Lung (tissue), 12 donors: Measurements from ENCODE around the gene SLC25A19. TPM values are rescaled to one million over a fixed set of nuclear protein-coding genes. Genes with fewer than 3 reads are reported as not detected.
A peak's percentile ranks its signal among the peaks of the same experiment; 100 is the strongest.

Source experiments
- ATAC-seq: fragments of 200-7000 bp; cut with Tn5 transposase; one replicate; pipeline ENCODE4 v1.9.1; 2020; ENCODE audit warnings: moderate number of reproducible peaks; ENCODE audit not compliant: insufficient read depth, low FRiP score
- DNase-seq, 3 donors: peaks; one replicate each; pipeline ENCODE4 v3.0.0-alpha.2; 2013 to 2017
- H3K27ac ChIP-seq, 2 donors: one replicate each; pipeline ENCODE4 v1.5.1; 2013; ENCODE audit warnings: mild to moderate bottlenecking in 2 of 2, moderate library complexity in 2 of 2, control low read depth in 1 of 2, inconsistent platforms in 1 of 2, low read depth in 1 of 2, low read length in 1 of 2
- H3K27me3 ChIP-seq, 3 donors: one replicate each; pipeline ENCODE4 v1.5.1; 2013; ENCODE audit warnings: low read length in 2 of 3; ENCODE audit not compliant: control insufficient read depth in 3 of 3, insufficient read depth in 3 of 3
- H3K36me3 ChIP-seq, 4 donors: one replicate each; pipeline ENCODE4 v1.5.1; 2013; ENCODE audit warnings: low read length in 4 of 4, mild to moderate bottlenecking in 1 of 4, moderate library complexity in 1 of 4; ENCODE audit not compliant: control insufficient read depth in 4 of 4, insufficient read depth in 4 of 4
- H3K4me1 ChIP-seq, 5 donors: one replicate each; pipeline ENCODE4 v1.5.1; 2013; ENCODE audit warnings: low read length in 5 of 5, mild to moderate bottlenecking in 2 of 5, moderate library complexity in 1 of 5; ENCODE audit not compliant: control insufficient read depth in 5 of 5, insufficient read depth in 5 of 5
- H3K4me3 ChIP-seq: one replicate; pipeline ENCODE4 v1.5.1; 2013; ENCODE audit warnings: mild to moderate bottlenecking, control low read depth, moderate library complexity
- H3K9ac ChIP-seq, 2 donors: one replicate each; pipeline ENCODE4 v1.5.1; 2013; ENCODE audit warnings: low read length in 2 of 2, control low read depth in 1 of 2; ENCODE audit not compliant: insufficient read depth in 1 of 2
- H3K9me3 ChIP-seq, 4 donors: one replicate each; pipeline ENCODE4 v1.5.1; 2013; ENCODE audit warnings: low read length in 3 of 4, mild to moderate bottlenecking in 1 of 4, moderate library complexity in 1 of 4; ENCODE audit not compliant: control insufficient read depth in 4 of 4, insufficient read depth in 3 of 4
- CTCF ChIP-seq: IDR thresholded peaks from 2 replicates; pipeline ENCODE4 v1.5.1; 2012; ENCODE audit warnings: mild to moderate bottlenecking; ENCODE audit errors: control extremely low read depth, extremely low read depth
- WGBS, 2 donors: extraction: QIAGEN DNeasy Blood & Tissue Kit; methylation state at CpG; one replicate each; pipeline ENCODE4 v1.1.7; 2013; 5-methylcytosine and 5-hydroxymethylcytosine counted together
- polyA plus RNA-seq, 2 donors: library from polyadenylated mRNA; stranded (reverse); fragments of 200-250 nt; gene quantifications; one replicate each; pipeline ENCODE4 v1.2.1, GENCODE V29; 2013
- total RNA-seq, 2 donors: library from RNA; depleted of rRNA in 1 of 2; stranded (reverse); fragments of >200 nt in 1 of 2; gene quantifications; one replicate each; pipeline ENCODE4 v1.2.1, GENCODE V29; 2014 to 2021
- donor health status: control.
- donor health status: control.
- donor health status: Bipolar disorder and iron deficiency.
- donor health status: healthy.
- donor health status: DM: yes; HTN: yes; CAD: no.

Gene SLC25A19
- total and polyA plus RNA-seq, 4 donors: 9.8 to 27.4 (median 24.0) TPM

GRCh38 chr17:75307957-75308731 lies 18.9 kb upstream of the SLC25A19 start:
- no peak for TF ChIP-seq CTCF

DNA sequence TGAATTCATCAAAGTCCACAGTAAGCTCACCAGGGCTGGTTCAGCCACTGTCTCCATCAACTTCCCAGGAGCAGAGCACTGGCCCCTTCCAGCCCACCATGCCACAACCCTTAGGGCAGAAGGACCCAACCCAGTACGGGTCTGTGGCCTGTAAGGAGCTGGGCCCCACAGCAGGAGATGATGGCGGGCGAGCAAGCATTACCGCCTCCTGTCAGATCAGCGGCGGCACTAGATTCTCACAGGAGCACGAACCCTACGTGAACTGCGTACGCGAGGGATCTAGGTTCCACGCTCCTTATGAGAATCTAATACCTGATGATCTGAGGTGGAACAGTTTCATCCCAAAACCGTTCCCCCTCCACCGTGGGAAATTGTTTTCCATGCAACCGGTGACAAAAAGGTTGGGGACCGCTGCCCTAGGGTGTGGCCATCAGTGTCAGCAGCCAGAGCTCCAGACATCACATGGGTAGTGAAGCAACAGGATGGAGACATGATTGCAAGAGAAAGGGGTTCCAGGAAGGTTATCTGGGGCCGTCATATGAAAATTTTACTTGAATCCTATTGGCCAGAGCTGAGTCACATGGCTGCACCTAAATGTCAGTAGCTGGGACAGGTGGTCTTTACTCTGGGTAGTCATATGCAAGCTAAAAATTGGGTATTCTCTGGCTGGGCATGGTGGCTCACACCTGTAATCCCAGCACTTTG lies 12.4 kb upstream of the SLC25A19 start:
- H3K27me3 ChIP-seq: no peaks in the 10 kb centered on the region
- no peak overlapping the region for H3K4me3 ChIP-seq
- TF ChIP-seq CTCF: no peak
- WGBS, 2 donors: 64 to 83% methylated on average over 17 of the region's 17 CpGs
- H3K27ac ChIP-seq: no peak overlapping the region
- DNase-seq (no peak), ATAC-seq (no peak)
- H3K9ac ChIP-seq: no peak overlapping the region
- H3K9me3 ChIP-seq: no peaks in the 10 kb centered on the region
- H3K4me1 ChIP-seq: no peaks in the 10 kb centered on the region
- H3K36me3 ChIP-seq: no peaks in the 10 kb centered on the region

More at GRCh38 chr17:75307957-75308731, 18.9 kb upstream of the SLC25A19 start:
- Histone ChIP-seq H3K4me1 (no peaks in the 10 kb centered on the region), H3K9ac (no peak overlapping the region), H3K36me3 (no peaks in the 10 kb centered on the region), H3K27me3 (no peaks in the 10 kb centered on the region), H3K9me3 (no peaks in the 10 kb centered on the region), H3K4me3 (no peak overlapping the region), H3K27ac (peak overlapping the region in 1 of 2 donors; percentile 47)
- WGBS, 2 donors: 69 to 75% methylated on average over 13 of the region's 13 CpGs
- no peak for ATAC-seq
- DNase-seq: no peak

GRCh38 chr17:75301049-75301448 lies 11.8 kb upstream of the SLC25A19 start:
- no peak for TF ChIP-seq CTCF
- no peak overlapping the region for H3K27ac ChIP-seq
- H3K27me3 ChIP-seq: no peaks in the 10 kb centered on the region
- ATAC-seq (no peak), DNase-seq (no peak)
- H3K9me3 ChIP-seq: no peaks in the 10 kb centered on the region
- no peaks in the 10 kb centered on the region for H3K36me3 ChIP-seq
- WGBS, 2 donors: 71 to 78% methylated on average over 9 of the region's 9 CpGs
- H3K4me1 ChIP-seq: no peaks in the 10 kb centered on the region
- no peak overlapping the region for H3K9ac ChIP-seq
- H3K4me3 ChIP-seq: no peak overlapping the region
